HG03039 (cell line): ENCODE data around the gene OSBPL6.
"Not testable (repeated sequence)": the region's sequence is repeated elsewhere in the genome, so short reads cannot be mapped to it uniquely, and the experiment has no call there.

Source experiments
- ATAC-seq: cut with Tn5 transposase; IDR thresholded peaks from one replicate; pipeline ENCODE4 v1.9.1; 2021; ENCODE audit warnings: mild to moderate bottlenecking, moderate library complexity; ENCODE audit not compliant: unreplicated experiment

OSBPL6 gene

DNA sequence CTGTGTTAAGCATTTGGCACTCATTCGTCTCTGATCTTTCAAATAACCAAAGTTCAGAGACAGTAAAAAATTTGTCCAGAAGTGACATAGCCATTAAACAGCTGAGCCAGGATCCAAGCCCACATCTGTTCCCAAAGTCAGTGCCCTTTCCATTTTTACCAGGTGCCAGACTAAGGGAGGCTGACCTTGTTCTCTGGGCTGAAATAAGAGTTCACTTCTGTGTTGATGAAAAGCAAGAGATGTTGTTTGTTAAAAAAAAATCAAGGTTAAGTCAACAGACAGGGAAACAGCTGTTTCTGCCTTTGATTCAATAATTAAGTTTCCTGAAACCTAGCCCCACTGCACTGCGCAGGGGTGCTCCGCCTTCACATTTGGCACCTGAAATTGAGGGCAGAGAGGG lies 139.5 kb downstream of the OSBPL6 start:
- no peak for ATAC-seq

DNA sequence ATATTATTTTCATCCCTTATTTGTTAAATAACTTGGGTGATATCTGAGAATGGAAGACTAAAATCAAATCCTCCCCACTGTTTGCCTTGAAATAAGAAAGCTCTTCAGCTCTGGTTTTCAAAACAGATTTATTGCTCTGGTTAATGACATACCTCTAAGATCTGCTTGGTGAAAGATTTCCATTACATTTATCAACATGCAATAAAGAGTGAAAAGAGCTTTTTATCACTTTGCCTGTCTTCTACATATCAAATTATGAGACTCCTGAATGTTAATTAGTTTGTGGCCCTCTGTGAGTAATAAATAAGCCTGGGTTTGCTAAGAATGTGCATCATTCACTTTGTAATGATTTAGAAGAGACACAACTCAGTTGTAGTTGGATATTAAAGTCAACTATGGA lies 140.9 kb downstream of the OSBPL6 start:
- no peak for ATAC-seq

DNA sequence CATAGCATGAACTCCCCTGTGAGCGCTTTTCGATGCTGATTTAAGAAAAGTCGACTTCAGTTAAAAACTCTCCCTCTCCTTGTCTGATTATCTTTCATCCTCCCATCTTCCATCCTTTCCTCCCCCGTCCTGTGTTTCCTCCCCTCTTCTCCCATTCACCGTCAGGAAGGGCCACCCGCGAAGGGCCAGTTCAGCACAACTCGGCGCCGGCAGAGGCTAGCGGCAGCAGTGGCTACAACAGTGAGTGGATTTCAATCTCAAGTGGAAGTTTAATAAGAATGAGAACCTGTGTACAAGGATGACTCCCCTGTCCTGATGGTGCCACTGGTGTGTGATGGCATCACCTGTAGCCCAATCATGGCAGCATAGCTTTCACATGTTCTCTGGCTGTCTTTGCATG lies 149.8 kb downstream of the OSBPL6 start:
- no peak for ATAC-seq

DNA sequence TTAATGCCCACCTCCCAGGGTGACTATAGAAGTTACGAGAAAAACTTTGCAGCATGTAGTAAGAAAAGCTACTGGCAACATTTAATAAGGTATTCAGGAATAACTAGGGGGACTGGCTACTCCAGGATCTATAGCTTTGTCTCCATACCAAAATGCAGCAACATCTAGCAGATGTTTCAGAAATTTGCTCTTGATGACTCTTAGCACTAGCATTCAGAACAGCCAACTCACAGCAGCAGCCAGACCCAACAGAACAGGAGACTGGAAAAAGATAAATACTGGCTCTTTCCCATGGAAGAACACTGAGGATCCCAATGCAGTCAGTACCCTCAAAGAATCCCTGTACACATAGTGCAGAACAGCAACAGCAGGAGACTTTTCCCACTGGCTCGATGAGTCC lies 151.6 kb downstream of the OSBPL6 start:
- no peak for ATAC-seq

DNA sequence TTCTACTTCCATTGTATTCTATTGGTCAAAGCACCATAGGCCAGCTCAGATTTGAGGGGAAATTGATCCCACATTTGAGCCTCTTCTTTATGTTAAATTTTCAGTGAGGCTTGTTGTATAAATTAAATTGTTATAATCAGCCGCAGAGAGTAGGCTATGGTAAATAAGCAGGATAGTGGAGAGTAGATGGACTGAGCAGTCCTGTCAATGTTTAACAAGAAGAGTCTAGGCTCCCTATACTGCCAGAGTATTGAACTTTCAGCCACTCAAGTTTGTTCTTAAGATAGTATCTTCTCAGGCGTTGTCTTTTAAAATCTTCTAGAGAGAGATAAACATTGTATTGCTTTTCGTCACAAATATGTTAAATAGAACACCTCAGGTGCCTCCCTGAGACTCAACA lies 155.7 kb downstream of the OSBPL6 start:
- ATAC-seq = no peak

DNA sequence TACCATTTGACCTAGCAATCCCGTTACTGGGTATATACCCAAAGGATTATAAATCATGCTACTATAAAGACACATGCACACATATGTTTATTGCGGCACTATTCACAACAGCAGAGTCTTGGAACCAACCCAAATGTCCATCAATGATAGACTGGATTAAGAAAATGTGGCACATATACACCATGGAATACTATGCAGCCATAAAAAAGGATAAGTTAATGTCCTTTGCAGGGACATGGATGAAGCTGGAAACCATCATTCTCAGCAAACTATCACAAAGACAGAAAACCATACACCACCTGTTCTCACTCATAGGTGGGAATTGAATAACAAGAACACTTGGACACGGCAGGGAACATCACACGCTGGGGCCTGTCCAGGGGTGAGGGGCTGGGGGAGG lies 163.4 kb downstream of the OSBPL6 start:
- ATAC-seq = not testable (repeated sequence)

DNA sequence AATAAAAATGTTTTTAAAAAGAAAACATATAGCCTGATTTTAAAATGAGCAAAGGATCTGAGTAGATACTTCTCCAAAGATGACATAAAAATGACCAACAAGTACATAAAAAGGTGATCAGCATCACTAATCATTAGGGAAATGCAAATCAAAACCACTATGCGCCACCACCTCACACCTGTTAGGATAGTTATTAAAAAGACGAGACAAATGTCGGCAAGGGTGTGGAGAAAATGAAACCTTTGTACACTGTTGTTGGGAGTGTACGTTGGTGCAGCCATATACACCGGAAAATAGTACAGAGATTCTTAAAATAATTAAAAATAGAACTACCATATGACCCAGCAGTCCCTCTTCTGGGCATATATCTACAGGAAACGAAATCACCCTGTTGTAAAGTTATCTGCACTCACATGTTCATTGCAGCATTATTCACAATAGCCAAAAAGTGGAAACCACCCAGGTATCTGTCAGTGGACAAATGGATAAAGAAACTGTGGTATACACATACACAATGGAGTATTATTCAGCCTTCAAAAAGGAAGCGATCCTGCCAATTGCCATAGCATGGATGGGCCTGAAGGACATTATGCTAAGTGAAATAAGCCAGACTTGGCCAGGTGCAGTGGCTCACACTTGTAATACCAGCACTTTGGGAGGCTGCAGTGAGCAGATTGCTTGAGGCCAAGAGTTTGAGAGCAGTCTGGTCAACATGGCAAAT lies 165.0 kb downstream of the OSBPL6 start:
- ATAC-seq = no peak

DNA sequence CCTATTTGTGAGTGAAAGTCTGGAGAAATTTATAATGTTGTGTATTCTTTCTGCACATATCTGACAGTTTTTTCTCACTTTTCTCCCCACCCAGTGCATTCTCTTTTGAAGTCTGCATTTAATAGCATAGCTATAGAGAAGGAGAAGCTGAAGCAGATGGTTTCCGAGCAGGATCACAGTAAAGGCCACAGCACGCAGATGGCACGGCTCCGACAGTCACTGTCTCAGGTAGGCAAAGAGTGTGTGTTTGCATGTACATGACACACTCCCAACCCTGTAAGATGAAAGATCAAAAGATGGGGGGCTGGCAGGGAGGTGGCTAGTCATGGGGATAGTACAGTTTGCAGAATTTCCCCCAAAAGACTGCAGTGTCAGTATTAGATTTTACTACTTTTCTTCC lies 167.3 kb downstream of the OSBPL6 start:
- ATAC-seq = no peak

DNA sequence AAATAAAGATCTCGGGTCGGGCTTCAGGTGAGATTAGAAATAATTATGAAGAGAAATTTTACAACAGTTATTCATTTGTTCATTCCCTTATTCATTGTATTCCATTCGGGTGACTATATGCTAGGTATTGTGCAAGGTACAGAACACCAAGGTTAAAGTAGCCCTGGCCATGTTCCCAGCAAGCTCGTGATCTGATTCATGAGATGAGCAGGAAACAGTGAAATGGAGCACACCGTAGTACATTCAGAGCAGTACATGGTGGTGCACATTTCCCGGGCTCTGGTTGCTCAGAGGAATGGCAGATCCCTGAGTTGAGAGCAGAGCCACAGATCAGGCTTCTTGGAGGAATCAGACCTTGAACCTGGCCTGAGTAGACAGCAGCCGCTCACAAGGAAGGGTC lies 168.9 kb downstream of the OSBPL6 start:
- ATAC-seq = no peak

DNA sequence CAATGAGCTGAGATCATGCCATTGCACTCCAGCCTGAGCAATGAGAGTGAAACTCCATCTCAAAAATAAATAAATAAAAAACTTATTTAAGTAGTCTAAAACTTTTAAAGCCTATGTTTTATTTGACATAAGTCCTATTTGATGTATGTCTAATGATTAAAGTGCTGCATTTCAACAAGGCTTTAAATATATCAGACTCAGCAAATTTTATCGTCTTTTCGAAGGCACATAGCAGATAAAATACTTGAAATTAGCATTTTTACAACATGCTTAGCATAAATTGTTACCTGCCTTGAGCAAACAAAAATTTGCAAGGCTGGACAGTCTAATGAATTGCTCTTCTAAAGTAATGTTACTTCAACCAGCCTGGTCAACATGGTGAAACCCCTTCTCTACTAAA lies 170.8 kb downstream of the OSBPL6 start:
- ATAC-seq = no peak

DNA sequence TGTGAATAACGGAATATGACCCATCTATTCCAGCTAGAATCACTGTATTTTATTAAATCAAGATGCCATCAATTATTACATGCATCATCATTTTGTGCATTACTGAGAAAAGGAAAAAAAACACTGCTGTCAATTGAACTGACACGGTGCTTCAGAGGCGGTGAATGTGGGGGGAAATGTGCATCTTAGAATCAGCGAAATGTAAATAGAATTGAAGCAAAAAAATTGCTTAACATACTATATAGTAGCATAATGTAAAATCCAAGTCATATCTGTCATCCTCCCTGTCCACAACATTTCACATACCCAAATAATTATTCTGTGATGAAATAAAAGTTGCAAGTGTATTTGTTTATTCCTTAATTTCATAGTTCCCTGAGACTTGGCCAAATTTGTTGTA lies 172.1 kb downstream of the OSBPL6 start:
- ATAC-seq = no peak

DNA sequence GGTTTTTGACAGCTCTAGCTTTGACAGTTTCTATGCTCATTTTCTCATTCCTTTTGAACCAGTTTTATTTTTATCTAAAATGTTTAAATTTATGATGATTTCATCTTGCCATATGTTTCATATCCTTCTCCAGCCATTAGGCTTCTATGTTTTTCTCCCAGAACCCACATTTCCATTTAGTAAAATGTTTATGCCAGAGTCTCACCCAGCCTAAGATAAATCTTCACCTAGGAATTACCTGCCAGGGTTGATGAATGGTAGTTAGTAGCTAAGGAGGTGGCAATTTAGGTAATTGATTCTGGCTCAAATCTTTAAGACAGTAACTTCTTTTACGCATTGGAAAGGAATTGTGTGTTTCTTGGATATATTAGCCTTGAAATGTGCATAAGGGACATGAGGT lies 173.0 kb downstream of the OSBPL6 start:
- no peak for ATAC-seq

DNA sequence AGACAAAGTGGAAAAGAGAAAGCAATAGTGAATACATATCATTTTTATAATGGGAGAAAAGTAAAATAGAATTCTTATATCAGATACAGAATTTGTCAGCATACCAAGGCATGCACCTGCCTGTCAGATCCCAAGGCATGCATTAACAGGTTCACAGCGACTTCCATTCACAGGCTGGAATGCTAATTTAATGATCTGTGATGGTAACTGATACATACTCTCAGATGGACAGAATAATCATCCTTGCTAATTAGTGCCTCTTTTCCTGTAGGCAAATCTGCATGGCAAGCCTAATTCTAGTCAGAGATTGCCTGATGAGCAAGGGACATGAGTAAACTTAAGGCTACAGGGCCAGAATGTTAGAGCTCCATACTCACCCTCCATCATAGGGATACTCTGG lies 180.6 kb downstream of the OSBPL6 start:
- no peak for ATAC-seq

DNA sequence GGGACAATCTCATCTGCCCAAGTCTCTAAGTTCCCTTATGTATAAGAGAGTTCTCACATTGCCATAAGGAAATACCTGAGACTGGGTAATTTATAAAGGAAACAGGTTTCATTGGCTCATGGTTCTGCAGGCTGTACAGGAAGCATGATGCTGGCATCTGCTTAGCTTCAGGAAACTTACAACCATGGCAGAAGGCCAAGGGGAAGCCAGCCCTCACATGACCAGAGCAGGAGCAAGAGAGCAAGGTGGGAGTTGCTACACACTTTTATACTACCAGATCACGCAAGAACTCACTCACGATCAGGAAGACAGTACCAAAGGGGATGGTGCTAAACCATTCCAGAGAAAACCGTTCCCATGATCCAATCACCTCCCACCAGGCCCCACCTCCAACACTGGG lies 182.7 kb downstream of the OSBPL6 start:
- no peak for ATAC-seq

DNA sequence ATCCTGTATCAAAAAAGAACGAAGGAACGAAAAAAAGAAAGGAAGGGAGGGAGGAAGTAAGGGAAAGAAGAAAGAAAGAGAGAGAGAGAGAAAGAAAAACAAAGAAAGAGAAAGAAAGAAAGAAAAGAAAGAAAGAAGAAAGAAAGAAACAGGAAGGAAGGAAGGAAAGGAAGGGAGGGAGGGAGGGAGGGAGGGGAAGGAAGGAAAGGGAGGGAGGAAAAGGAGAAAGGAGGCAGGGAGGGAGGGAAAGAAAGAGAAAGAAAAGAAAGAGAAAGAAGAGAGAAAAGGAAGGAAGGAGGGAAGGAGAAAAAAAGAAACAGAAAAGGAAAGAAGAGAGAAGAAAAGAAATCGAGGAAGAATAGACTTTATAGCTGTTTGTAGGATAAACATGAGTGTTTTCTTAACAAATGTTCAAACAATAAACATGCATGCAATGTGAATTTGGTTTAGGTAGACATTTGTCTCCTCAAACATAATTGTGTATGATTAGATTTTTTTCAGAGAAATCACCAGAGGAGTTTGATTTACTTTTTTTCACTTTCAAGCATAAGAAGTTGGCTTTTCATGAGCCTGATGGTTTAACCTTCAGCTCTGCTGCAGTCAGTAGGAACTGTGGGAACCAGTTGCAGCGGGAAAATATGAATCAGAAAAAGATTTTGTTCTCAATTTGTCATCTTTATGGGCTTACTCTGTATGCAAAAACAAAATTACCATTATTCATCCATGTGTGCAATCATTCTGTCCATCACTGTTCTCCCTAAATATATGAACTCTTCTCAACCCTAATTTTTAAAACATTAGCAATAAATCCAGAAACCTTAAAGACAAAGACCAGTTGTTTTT lies 185.1 kb downstream of the OSBPL6 start:
- ATAC-seq = no peak

DNA sequence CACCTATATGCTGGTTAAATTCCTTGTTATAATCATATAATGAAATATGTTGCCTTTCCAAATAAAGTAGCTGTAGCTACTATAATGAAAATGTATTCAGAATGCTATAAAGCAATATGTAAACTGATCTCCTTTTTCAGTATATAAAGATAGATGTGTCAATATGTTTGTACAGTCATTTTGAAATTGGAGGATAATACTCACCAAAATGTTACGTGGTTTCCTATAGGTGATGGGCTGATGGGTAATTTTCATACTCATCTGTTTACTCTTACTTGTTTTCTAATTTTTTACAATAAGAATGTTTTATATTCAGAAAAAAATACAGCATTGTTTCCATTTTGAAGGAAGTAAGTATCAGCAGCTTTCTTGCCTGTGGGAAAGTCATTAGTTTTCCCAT lies 186.5 kb downstream of the OSBPL6 start:
- no peak for ATAC-seq

DNA sequence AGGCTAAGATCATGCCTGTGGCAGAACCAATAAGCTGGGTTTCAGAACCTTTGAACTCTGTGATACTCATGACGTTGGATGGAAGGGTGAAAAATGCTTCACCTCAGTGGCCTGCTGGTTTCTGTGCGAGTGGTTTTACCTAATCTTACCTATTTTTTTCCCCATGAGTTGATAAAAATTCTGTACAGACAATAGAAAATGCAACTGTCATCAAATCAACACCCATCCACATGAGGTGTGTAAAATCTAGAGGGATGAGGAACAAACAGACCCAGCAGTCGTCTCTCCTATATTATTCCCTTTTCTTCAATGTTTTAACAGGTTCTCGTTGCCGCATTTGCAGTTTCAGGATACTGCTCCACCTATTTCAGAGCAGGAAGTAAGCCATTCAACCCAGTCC lies 189.4 kb downstream of the OSBPL6 start:
- no peak for ATAC-seq

DNA sequence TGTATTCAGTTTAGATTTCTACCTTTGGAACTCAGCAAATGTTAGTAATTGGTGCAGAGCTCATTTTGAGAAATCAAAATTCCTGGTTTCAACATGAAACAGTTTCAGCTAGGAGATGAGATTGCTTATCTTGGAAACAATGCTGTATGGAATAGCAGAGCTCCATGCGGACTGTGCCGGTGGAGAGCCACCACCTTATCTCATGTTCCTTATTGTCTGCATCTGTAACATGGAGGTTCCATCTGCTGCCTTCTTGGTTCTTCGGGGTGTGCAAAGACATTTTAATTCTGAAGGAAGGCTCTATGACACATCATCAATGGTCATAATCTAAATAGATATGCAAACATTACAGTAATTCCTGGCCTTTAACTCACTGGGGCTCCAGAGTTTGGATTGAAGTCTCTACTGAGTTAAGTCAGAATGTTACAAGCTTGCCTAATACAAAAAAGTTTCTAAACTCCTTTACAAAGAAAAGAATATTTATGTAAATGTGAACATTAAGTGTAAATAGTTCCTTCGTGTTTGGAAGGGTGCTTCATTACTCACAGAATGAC lies 191.4 kb downstream of the OSBPL6 start:
- no peak for ATAC-seq

DNA sequence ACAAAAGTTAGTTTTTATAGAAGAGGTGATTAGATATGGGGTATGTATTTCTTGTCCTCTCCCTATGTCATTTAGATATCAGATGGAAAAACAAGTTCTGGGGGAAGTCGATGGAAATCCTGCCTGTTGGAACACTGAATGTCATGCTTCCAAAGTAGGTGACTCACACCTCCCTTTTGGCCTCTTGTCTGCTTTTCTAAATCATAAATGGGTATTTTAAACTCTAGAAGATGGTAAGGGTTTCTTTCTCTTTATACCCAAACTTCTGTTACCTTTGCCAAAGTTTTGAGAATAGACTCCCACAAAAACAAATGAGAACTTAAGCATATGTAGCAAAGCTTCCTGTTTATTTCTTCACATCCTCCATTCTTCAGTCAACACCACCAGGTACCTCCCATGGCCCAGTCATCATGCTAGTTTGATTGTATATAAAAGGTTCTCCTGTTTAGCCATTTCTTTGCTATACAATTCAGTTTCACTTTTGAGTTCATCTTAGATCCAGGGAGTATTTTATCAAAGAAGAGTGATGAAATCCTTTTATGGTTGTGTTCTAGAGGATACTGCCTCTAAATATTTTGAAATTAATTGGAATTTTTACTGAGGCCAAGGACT lies 192.8 kb downstream of the OSBPL6 start:
- no peak for ATAC-seq

DNA sequence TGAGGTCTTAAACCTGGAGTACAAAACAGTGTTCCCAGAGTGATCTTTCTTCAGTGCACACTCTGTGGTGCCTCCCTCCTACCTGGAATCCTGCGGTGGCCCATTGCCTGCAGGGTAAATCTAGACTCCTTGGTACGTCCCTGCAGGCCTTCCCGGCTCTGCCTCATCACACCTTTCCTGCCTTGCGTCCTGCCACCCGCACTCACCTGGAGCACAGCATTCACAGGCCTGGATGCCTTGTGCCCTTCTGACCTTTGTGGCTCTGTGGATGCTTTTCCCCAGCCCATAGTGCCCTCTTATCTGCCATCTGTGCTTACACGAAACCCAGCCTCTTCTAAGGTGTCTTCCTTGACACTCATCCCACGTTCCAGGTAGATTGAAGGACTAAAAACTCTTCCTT lies 194.0 kb downstream of the OSBPL6 start:
- ATAC-seq = no peak

DNA sequence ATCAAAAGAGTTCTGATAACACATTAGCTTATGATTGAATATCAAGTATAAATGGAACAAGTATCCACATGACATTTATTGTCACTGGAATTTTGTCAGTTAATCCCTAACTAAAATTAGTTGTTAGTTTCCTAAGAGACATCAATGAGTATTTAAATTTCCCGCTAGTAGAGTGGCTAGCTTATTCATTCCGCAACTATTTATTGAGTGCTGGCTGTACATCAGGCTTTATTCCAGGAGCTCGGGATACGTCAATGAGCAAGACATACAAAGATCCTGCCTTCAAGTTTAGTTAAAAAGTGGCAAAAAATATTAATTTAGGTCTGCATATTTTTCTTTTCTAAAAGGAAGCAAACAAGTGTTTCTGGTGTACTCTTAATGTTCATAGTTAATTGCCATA lies 197.4 kb downstream of the OSBPL6 start:
- ATAC-seq = no peak

DNA sequence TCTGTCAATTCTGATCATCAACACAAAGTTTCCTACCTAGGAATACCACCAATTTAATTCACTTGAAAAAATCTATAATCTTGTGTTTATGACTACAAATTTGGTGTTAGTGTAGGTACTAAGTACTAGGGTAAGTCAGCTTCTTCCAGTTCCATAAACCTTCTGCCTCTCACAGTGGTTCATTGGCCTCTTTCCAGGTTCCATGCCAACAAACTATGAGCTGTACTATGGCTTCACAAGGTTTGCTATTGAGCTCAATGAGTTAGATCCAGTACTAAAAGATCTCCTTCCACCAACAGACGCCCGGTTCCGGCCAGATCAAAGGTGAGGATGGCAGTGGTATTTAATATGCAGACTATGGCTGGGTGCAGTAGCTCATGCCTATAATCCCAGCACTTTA lies 197.9 kb downstream of the OSBPL6 start:
- no peak for ATAC-seq
